Measurements from ENCODE around the gene GSDMA.
A peak's percentile ranks its signal among the peaks of the same experiment; 100 is the strongest.
"Not testable (repeated sequence)": the region's sequence is repeated elsewhere in the genome, so short reads cannot be mapped to it uniquely, and the experiment has no call there.

The GSDMA gene

DNA sequence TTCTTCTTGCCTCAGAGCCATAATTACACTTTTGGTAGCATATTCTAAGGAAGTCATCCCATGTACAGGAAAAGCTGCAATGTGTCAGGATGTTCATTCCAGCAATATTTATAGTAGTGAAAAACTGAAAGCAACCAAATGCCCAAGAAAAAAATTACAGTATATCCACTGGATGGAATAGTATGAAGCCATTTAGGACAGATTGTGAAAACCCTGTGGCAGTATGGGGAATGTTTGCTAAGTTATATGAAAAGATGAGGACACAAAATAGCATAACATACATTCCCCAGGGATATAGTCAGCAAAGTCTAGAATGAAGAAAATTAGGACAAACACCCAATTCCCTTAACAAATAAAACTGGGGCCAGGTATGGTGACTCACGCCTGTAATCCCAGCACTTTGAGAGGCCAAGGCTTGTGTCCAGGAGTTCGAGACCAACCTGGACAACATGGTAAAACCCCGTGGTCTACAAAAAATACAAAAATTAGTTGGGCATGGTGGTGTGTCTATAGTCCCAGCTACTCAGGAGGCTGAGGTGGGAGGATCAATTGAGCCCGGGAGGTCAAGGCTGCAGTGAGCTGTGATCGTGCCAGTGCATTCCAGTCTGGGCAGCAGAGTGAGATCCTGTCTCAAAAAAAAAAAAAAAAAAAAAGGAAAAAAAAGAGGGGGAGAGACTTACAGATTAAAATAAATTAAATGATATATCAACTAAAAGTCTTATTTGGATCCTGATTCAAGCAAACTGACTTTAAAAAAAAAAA is 33.0 kb upstream of the GSDMA start:
- DNase-seq (ENCODE audit: low read depth), result no peak

DNA sequence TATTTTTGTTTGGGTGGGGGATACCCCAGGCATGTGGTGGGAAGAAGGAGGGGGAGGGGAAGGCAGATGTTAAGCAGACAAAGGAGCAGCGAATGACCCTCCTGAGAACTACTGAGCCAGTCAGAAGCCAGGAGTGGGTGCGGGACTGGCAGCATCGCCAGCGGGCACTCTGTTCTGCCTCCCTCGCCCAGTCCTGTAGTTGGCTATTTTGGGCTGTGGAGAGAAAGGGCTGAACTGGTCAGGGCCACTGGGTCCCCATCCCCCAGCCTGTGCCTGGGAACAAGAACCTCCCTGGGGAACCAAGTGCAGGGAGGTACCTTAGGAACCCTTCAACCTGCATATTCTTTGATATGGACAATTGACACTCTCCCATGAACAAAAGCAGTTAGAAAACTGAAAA is 28.9 kb upstream of the GSDMA start:
- no peak for DNase-seq (ENCODE audit: low read depth)

DNA sequence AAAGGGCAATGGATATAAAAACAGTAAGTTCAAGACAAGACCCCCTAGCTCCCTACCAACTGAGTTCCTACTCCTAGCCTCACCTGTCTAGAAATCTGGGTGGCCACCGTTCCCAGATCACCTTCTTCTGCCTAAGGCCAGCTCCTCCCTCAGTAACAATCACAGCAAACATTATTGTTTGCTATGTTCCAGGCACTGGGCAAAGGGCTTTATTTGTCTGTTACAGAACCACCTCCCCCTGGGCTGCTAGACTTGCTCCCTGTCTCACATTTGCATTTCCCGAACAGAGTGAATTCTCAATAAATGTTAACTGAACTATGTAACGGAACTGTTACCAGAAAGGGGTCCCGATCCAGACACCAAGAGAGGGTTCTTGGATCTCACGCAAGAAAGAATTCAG is 28.5 kb upstream of the GSDMA start:
- no peak for DNase-seq (ENCODE audit: low read depth)

GRCh38 chr17:39935909-39936308 is 26.9 kb upstream of the GSDMA start:
- DNase-seq (ENCODE audit: low read depth), result no peak

DNA sequence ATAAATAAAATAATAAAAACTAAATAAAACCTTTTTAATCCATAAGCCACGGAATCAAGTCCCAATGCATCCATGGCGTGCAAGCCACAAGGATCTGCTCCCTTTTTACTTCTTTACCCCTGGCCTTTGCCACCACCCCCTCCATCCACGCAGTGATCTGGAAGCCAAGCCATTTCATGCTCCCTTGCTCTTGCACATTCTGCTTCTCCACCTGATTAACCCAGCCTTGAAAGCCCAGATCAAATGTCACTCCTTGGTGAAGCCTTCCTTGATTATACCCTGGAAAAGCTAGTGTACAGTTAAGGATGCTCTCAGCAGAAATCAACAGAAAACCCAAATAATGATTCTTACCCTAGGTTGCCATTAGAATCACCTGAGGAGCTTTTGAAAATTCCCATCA is 25.4 kb upstream of the GSDMA start:
- no peak for DNase-seq (ENCODE audit: low read depth)

DNA sequence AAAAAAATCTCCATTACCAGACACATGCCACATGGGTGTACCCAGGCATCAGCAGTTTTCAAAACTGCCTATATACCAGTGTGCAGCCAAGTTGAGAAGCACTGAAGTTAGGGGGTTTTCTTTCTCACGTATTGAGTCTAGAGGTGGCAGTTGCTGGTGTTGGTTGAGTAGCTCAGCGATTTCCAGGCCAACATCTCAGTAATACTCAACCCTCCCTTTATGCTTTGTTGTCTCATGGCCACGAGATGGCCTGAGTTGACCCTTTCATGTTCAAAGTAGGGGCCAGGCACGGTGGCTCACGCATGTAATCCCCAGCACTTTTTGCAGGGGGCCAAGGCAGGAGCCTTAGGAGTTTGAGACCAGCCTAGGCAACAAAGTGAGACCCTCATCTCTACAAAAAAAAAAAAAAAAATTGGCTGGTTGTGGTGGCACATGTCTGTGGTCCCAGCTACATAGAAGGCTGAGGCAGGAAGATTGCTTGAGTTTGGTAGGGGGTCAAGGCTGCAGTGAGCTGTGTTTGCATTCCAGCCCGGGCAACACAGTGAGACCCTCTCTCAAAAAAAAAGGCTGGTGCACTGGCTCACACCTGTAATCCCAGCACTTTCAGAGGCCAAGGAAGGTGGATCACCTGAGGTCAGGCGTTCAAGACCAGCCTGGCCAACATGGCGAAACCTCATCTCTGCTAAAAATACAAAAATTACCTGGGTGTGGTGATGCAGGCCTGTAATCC is 24.5 kb upstream of the GSDMA start:
- DNase-seq (ENCODE audit: low read depth), result no peak

- DNase-seq (ENCODE audit: low read depth), result no peak
These were observed 23.7 kb upstream of the GSDMA start for GRCh38 chr17:39939106-39939505.

DNA sequence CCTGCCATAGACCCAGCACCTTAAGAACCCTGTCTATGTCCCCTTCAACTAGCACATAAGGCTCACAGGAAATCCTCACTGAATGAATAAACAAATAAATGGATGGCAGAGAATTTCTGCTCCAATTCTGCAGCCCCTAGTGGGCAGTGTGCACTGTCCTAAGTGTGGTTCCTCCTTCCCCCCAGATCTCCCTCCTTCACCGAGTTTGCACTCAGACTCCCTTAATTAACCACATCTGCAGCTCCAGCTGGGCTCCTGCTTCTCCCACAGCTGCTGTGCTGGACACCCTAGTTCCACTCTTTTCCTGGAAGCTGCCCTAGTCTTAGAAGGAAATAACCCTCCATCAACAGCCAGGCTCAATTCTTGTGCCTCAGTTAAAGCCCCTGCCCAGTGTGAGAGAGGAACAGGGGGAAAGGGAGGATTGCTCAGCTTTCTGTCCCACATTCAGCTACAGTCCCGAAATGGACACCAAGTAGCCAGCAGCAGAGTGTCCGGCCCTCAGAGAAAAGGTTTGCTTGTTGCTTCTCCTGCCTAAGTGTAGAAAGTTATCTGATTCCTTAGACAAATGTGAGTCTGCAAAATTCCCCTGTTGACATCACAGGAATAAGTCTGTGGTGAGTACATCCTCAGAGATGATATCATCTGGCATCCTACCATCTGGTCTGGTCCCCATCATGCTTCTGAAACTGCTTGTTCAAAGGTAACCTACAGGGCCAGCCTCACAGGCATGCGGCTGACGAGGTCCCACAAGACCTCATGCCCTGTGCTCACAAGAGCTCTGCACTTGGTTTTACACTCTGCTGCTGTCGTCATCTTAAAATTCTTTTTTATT is 23.0 kb upstream of the GSDMA start:
- DNase-seq (ENCODE audit: low read depth), result no peak

GRCh38 chr17:39943702-39944392 is 19.0 kb upstream of the GSDMA start:
- no peak for DNase-seq (ENCODE audit: low read depth)

- no peak for DNase-seq (ENCODE audit: low read depth)
These were observed 18.5 kb upstream of the GSDMA start for GRCh38 chr17:39944393-39944711.

- DNase-seq (ENCODE audit: low read depth), result no peak
These were observed 16.1 kb upstream of the GSDMA start for GRCh38 chr17:39946551-39947330.

DNA sequence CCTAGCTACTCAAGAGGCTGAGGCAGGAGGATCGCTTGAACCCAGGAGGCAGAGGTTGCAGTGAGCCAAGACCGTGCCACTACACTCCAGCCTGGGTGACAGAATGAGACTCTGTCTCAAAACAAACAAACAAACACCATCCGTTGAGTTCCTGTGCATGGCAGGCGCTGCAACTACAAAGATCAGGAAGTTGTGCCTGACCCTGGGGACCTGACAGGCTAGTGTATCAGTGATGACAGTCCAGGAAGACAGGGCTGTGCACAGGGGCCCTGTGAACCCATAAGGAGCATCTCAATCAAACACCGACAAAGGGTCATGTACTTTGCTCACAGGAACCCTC is 14.3 kb upstream of the GSDMA start:
- DNase-seq (ENCODE audit: low read depth), result not testable (repeated sequence)

GRCh38 chr17:39949028-39949427 is 13.8 kb upstream of the GSDMA start:
- no peak for DNase-seq (ENCODE audit: low read depth)

DNA sequence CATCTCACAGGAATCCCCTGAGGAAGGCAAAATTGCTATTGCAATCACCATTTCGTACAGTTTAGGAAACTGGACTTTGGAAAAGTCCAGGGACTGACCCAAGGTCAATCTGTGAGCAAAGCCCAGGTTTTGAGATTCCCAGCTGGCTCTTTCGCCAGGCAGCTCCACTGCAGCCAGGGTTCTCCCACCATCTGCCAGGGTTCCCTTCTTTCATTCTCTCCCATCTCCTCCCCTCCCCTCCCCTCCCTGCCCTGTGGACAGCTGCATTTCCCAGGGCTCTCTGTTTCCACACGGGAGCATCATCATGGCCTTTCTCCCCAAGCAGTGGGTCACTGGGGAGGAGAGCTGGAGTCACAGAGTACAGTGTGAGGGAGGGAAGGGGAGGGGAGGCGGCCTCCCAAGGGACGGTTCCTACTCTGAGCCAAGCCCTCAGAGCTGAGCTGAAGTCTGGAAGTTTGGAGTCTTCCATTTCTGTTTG is 11.9 kb upstream of the GSDMA start:
- no peak for DNase-seq (ENCODE audit: low read depth)

- no peak for DNase-seq (ENCODE audit: low read depth)
These were observed 10.7 kb upstream of the GSDMA start for GRCh38 chr17:39951924-39952679.

DNA sequence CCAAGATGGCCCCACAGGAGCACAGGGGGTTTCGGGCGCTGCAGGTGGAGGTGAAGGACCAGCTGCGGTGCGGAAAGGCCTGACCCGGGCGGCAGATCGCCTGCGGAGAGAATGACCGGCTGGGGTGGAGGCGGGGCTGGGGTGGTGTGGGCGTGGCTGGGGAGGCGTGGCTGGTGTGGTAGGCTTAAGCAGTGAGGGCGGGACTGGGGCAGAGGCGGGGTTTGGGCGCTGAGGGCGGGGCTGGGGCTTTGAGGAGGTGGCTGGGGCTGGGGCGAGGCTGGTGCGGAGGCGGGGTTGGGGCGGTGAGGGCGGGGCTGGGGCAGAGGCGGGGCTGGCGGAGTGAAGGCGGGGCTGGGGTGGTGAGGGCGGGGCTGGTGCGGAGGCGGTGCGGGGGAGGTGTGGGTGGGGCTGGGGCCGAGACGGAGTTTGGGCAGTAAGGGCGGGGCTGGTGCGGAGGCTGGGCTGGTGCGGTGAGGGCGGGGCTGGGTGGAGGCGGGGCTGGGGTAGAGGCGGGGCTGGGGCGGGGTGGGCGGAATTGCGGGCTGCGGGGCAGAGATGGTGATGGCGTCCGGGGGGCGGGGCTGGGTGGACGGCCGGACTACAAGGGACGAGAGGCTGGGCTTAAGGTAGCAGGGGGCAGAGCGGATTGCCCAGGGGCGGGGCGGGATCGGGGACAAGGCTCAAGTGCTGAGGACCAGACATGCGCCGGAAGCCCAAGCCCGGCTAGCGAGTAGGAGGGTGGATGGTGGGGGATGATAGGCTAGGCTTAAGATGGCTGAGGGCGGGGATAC is 9.9 kb upstream of the GSDMA start:
- peak; percentile 93 for DNase-seq (ENCODE audit: low read depth)

- no peak for DNase-seq (ENCODE audit: low read depth)
These were observed 9.3 kb upstream of the GSDMA start for GRCh38 chr17:39953471-39953888.

GRCh38 chr17:39954876-39955275 is 7.9 kb upstream of the GSDMA start:
- DNase-seq (ENCODE audit: low read depth), result no peak

DNA sequence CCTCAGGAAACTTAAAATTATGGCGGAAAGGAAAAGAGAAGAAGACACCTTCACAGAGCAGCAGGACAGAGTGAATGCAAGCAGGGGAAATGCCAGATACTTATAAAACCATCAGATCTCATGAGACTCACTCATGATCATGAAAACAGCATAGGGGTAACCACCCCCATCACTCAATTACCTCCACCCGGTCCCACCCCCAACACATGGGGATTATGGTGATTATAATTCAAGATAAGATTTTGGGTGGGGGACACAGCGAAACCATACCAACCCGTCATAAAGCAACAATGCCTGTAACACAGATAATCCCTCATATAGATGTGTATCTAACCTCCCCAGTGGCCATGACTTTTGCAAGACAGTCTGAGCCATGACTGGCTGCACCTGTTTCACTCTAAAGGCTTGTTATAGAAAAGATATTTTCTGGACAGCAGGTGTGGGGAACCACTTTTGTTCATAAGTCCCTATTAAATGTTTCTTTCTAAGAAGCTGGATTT is 7.0 kb upstream of the GSDMA start:
- no peak for DNase-seq (ENCODE audit: low read depth)

Data from stimulated activated CD4-positive, alpha-beta T cell treated with anti-CD3 and anti-CD28 coated beads, Interleukin-2, amount 100 ng/mL, for 4 hours (primary cell).